ENCODE measurements around the gene ADGRD2. TPM values are rescaled to one million over a fixed set of nuclear protein-coding genes. Genes with fewer than 3 reads are reported as not detected.

The ADGRD2 gene
- total and polyA plus RNA-seq, 9 of the 15 experiments (the other 6 are each of a cell fraction or from before 2014, with no cell fraction given): not detected

- TF ChIP-seq GTF3C2 (IDR thresholded peaks at IDR 0.05; ENCODE audit: borderline replicate concordance, extremely low read depth, insufficient read length) (no peak), BHLHE40 (IDR thresholded peaks at IDR 0.05; ENCODE audit: low read length) (no peak), ZBTB7A (IDR thresholded peaks at IDR 0.05; ENCODE audit: borderline replicate concordance, control insufficient read depth, low read depth, low read length) (peak; percentile 88; the same call in 1 of the 2 replicates), STAT5B (CRISPR knock-in tag; IDR thresholded peaks at IDR 0.05) (no peak), SUPT5H (IDR thresholded peaks at IDR 0.05) (no peak), ZNF197 (CRISPR knock-in tag; IDR thresholded peaks at IDR 0.05; ENCODE audit: low read depth) (no peak), ZNF717 (CRISPR knock-in tag; IDR thresholded peaks at IDR 0.05) (no peak)
Observed at GRCh38 chr9:124511891-124512805, 61.9 kb downstream of the ADGRD2 start (continued).

Measured in K562 (cell line).